C4-2B (cell line): ENCODE data around the gene UBE2J2.

Experiments
- ZFX ChIP-seq: fragments of 450-650 bp; IDR thresholded peaks from 2 replicates; pipeline ENCODE4 v1.6.1; 2017
- TF ChIP-seq, protein P1 (sequence below): fragments of 450-650 bp; conservative IDR thresholded peaks from 2 replicates; pipeline ENCODE4 v1.5.1; 2017; ENCODE audit warnings: mild to moderate bottlenecking

DNA sequence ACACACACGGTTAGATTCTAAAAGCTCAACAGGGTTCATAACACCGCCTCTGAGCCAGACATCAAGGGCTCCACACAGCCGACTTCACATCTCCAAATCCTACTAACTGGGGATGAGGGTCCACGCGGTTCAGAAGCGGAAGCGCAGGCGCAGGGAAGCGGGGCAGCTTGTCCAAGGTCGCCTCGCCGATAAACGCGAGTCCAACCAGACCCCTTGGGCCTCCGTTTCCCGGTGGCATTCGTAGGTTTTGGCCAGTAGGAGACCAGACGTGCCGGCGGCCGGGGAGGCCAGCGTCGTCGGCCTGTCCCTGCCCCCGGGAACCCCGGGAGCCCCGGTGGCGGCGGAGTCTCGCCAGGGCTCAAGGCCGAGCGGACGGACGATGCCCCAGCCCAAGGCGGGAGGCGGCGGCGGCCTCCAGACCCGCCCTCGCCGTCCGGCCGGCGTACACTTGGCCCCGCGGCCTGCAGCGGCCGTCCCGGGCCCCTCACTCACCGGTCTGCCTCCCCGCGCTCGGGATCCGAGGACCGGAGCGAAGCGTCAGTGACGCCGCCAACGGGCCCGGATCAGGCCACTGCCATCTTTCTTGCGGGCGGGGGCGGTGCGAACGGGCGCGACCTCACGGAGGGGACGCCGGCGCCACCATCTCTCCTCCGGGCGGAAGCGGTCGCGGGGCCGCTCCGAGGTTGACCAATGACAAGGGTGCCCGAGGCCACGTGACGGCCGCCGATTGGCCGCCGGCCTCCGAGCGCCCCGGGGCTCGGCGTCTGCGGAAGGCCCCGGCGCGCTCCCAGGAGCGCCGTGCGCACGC lies 42.0 kb downstream of the UBE2J2 start, which contains the start of gene SDF4:
- TF ChIP-seq, protein P1, sequence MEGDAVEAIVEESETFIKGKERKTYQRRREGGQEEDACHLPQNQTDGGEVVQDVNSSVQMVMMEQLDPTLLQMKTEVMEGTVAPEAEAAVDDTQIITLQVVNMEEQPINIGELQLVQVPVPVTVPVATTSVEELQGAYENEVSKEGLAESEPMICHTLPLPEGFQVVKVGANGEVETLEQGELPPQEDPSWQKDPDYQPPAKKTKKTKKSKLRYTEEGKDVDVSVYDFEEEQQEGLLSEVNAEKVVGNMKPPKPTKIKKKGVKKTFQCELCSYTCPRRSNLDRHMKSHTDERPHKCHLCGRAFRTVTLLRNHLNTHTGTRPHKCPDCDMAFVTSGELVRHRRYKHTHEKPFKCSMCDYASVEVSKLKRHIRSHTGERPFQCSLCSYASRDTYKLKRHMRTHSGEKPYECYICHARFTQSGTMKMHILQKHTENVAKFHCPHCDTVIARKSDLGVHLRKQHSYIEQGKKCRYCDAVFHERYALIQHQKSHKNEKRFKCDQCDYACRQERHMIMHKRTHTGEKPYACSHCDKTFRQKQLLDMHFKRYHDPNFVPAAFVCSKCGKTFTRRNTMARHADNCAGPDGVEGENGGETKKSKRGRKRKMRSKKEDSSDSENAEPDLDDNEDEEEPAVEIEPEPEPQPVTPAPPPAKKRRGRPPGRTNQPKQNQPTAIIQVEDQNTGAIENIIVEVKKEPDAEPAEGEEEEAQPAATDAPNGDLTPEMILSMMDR: no peak
- TF ChIP-seq ZFX: peak; percentile 78; the same call in 1 of the 2 replicates
